GM21717 (cell line): ENCODE data around the gene ACOD1.
"Not testable (repeated sequence)": the region's sequence is repeated elsewhere in the genome, so short reads cannot be mapped to it uniquely, and the experiment has no call there.

Experiments
- ATAC-seq: cut with Tn5 transposase; IDR thresholded peaks from one replicate; pipeline ENCODE4 v1.9.1; 2021; ENCODE audit warnings: mild to moderate bottlenecking, moderate library complexity; ENCODE audit not compliant: unreplicated experiment

Gene ACOD1

GRCh38 chr13:76948149-76948548 lies at the start of gene ACOD1:
TSS of gene ACOD1 (plus strand) at chr13:76948511. CDS start at chr13:76948559, 48 bp downstream.
- ATAC-seq, result no peak

- not testable (repeated sequence) for ATAC-seq
Measured at GRCh38 chr13:76899066-76899465, 49.2 kb upstream of the ACOD1 start.

- peak; percentile 96 for ATAC-seq
Measured at GRCh38 chr13:76903544-76904162, 44.7 kb upstream of the ACOD1 start.

- ATAC-seq, result no peak
Measured at GRCh38 chr13:76904507-76904906, 43.8 kb upstream of the ACOD1 start.

GRCh38 chr13:76912476-76912875 lies 35.8 kb upstream of the ACOD1 start:
- no peak for ATAC-seq

GRCh38 chr13:76913898-76914297 lies 34.4 kb upstream of the ACOD1 start:
- ATAC-seq, result no peak

GRCh38 chr13:76917095-76917494 lies 31.2 kb upstream of the ACOD1 start:
- ATAC-seq, result no peak

GRCh38 chr13:76917755-76918481 lies 30.4 kb upstream of the ACOD1 start:
- ATAC-seq, result not testable (repeated sequence)

GRCh38 chr13:76921516-76921915 lies 26.8 kb upstream of the ACOD1 start:
- ATAC-seq, result no peak

GRCh38 chr13:76925115-76925514 lies 23.2 kb upstream of the ACOD1 start:
- ATAC-seq, result no peak

- no peak for ATAC-seq
Measured at GRCh38 chr13:76927955-76928354, 20.4 kb upstream of the ACOD1 start.

GRCh38 chr13:76928456-76928855 lies 19.9 kb upstream of the ACOD1 start:
- no peak for ATAC-seq

- no peak for ATAC-seq
Measured at GRCh38 chr13:76929320-76929719, 19.0 kb upstream of the ACOD1 start.

- no peak for ATAC-seq
Measured at GRCh38 chr13:76929851-76930374, 18.4 kb upstream of the ACOD1 start.

GRCh38 chr13:76932076-76932475 lies 16.2 kb upstream of the ACOD1 start:
- no peak for ATAC-seq

- no peak for ATAC-seq
Measured at GRCh38 chr13:76934671-76935070, 13.6 kb upstream of the ACOD1 start.

GRCh38 chr13:76936763-76937162 lies 11.5 kb upstream of the ACOD1 start:
- no peak for ATAC-seq

- ATAC-seq, result no peak
Measured at GRCh38 chr13:76937281-76937820, 11.0 kb upstream of the ACOD1 start.

- ATAC-seq, result no peak
Measured at GRCh38 chr13:76939215-76939614, 9.1 kb upstream of the ACOD1 start.

GRCh38 chr13:76942363-76942762 lies 5.9 kb upstream of the ACOD1 start:
- no peak for ATAC-seq

GRCh38 chr13:76943646-76944045 lies 4.7 kb upstream of the ACOD1 start:
- ATAC-seq, result no peak

- ATAC-seq, result no peak
Measured at GRCh38 chr13:76944456-76944855, 3.9 kb upstream of the ACOD1 start.
